Prostate gland (tissue), 2 donors: ENCODE measurements around the gene NUCKS1.

Experiments
- POLR2AphosphoS5 ChIP-seq: sonication (generic); formaldehyde crosslinking; IDR thresholded peaks from one replicate; pipeline ENCODE4 v1.6.1; 2017; ENCODE audit warnings: antibody characterized with exemption
- TF ChIP-seq, protein P1 (sequence below), 4 experiments: fragments of 200-600 bp in 2 of 4; fragments of 450-650 bp in 2 of 4; sonication (generic) in 2 of 4; IDR thresholded peaks; 1 replicate in 3 of 4; 2 replicates in 1 of 4; pipeline ENCODE4 v1.5.1; 2016 to 2019; ENCODE audit warnings: antibody characterized with exemption in 4 of 4, mild to moderate bottlenecking in 2 of 4, moderate library complexity in 2 of 4

DNA sequence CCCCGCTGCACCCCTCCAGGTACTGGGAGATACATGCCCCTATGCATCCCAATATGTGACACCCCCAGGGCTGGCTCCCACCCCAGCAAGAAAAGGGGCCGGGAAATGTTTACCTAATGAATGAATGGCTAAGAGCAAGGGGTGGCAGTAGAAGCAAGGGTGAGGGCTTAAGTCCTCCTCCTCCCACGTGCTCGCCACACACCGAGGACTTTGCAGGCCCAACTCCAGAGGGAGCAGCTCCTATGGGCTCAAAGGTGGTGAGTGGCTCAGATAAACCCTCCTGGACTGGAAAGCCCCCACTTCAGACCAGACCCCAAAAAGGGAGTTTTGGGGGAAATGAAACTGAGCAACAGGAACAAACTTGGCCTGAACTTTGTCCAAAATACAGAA lies 81.0 kb downstream of the NUCKS1 start:
- no peak for TF ChIP-seq POLR2AphosphoS5
- TF ChIP-seq, protein P1, sequence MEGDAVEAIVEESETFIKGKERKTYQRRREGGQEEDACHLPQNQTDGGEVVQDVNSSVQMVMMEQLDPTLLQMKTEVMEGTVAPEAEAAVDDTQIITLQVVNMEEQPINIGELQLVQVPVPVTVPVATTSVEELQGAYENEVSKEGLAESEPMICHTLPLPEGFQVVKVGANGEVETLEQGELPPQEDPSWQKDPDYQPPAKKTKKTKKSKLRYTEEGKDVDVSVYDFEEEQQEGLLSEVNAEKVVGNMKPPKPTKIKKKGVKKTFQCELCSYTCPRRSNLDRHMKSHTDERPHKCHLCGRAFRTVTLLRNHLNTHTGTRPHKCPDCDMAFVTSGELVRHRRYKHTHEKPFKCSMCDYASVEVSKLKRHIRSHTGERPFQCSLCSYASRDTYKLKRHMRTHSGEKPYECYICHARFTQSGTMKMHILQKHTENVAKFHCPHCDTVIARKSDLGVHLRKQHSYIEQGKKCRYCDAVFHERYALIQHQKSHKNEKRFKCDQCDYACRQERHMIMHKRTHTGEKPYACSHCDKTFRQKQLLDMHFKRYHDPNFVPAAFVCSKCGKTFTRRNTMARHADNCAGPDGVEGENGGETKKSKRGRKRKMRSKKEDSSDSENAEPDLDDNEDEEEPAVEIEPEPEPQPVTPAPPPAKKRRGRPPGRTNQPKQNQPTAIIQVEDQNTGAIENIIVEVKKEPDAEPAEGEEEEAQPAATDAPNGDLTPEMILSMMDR (IDR thresholded peaks at IDR 0.05): no peak
